ENCODE data around the gene MAMDC4.
"Not testable (repeated sequence)": the region's sequence is repeated elsewhere in the genome, so short reads cannot be mapped to it uniquely, and the experiment has no call there.

MAMDC4 gene

GRCh38 chr9:136837146-136837855 is 14.8 kb upstream of the MAMDC4 start:
- DNase-seq (ENCODE audit: low spot score) = no peak
- ATAC-seq (ENCODE audit: low read depth) = no peak
- Histone ChIP-seq H3K36me3 (ENCODE audit: low read depth) (0 out of 2 replicates have a peak, but pooled peaks cover 3% of the 10 kb centered on the region), H3K27ac (ENCODE audit: poor library complexity, severe bottlenecking) (no peak overlapping the region), H3K4me1 (ENCODE audit: insufficient read depth, poor library complexity, severe bottlenecking) (no peaks in the 10 kb centered on the region), H3K4me3 (ENCODE audit: severe bottlenecking) (no peak overlapping the region), H3K9me3 (ENCODE audit: severe bottlenecking) (no peaks in the 10 kb centered on the region), H3K27me3 (ENCODE audit: insufficient read depth, poor library complexity, severe bottlenecking) (no peaks in the 10 kb centered on the region)
- TF ChIP-seq CTCF (IDR thresholded peaks at IDR 0.05; ENCODE audit: poor library complexity, severe bottlenecking) = no peak

GRCh38 chr9:136837856-136838277 is 14.3 kb upstream of the MAMDC4 start:
- DNase-seq (ENCODE audit: low spot score); H3K4me3 ChIP-seq (ENCODE audit: severe bottlenecking); H3K36me3 ChIP-seq (ENCODE audit: low read depth); ATAC-seq (ENCODE audit: low read depth); H3K9me3 ChIP-seq (ENCODE audit: severe bottlenecking); H3K4me1 ChIP-seq (ENCODE audit: insufficient read depth, poor library complexity, severe bottlenecking); H3K27ac ChIP-seq (ENCODE audit: poor library complexity, severe bottlenecking); H3K27me3 ChIP-seq (ENCODE audit: insufficient read depth, poor library complexity, severe bottlenecking): not testable (repeated sequence)

GRCh38 chr9:136838314-136839228 is 13.6 kb upstream of the MAMDC4 start:
- Histone ChIP-seq H3K36me3 (ENCODE audit: low read depth) (no peaks in the 10 kb centered on the region), H3K27me3 (ENCODE audit: insufficient read depth, poor library complexity, severe bottlenecking) (peaks cover 1% of the 10 kb centered on the region), H3K27ac (ENCODE audit: poor library complexity, severe bottlenecking) (no peak overlapping the region), H3K4me1 (ENCODE audit: insufficient read depth, poor library complexity, severe bottlenecking) (no peaks in the 10 kb centered on the region), H3K4me3 (ENCODE audit: severe bottlenecking) (no peak overlapping the region), H3K9me3 (ENCODE audit: severe bottlenecking) (no peaks in the 10 kb centered on the region)
- ATAC-seq (ENCODE audit: low read depth) = no peak
- TF ChIP-seq CTCF (IDR thresholded peaks at IDR 0.05; ENCODE audit: poor library complexity, severe bottlenecking) = no peak
- no peak for DNase-seq (ENCODE audit: low spot score)

GRCh38 chr9:136839229-136840139 is 12.7 kb upstream of the MAMDC4 start:
- Histone ChIP-seq H3K4me3 (ENCODE audit: severe bottlenecking) (no peak overlapping the region), H3K36me3 (ENCODE audit: low read depth) (no peaks in the 10 kb centered on the region), H3K9me3 (ENCODE audit: severe bottlenecking) (no peaks in the 10 kb centered on the region), H3K4me1 (ENCODE audit: insufficient read depth, poor library complexity, severe bottlenecking) (no peaks in the 10 kb centered on the region), H3K27me3 (ENCODE audit: insufficient read depth, poor library complexity, severe bottlenecking) (peaks cover 10% of the 10 kb centered on the region), H3K27ac (ENCODE audit: poor library complexity, severe bottlenecking) (no peak overlapping the region)
- DNase-seq (ENCODE audit: low spot score) (no peak), ATAC-seq (ENCODE audit: low read depth) (no peak)
- TF ChIP-seq CTCF (IDR thresholded peaks at IDR 0.05; ENCODE audit: poor library complexity, severe bottlenecking) = no peak
